ENCODE measurements around the gene DTHD1.

Gene DTHD1

GRCh38 chr4:36249610-36250009, 31.8 kb upstream of the DTHD1 start:
- Histone ChIP-seq H3K4me1 (ENCODE audit: control insufficient read depth, insufficient read depth, low read length) (no peaks in the 10 kb centered on the region), H3K9me3 (ENCODE audit: control insufficient read depth, low read length) (no peaks in the 10 kb centered on the region), H3K27me3 (replicated peaks; ENCODE audit: control insufficient read depth, insufficient read depth, low read length) (peaks cover 14% of the 10 kb centered on the region), H3K4me3 (ENCODE audit: low read length) (no peak overlapping the region), H3K9ac (ENCODE audit: low read length) (no peak overlapping the region), H3K36me3 (ENCODE audit: control insufficient read depth, insufficient read depth, low read length, severe bottlenecking) (no peaks in the 10 kb centered on the region)
- DNase-seq (ENCODE audit: low read depth) = no peak

DNA sequence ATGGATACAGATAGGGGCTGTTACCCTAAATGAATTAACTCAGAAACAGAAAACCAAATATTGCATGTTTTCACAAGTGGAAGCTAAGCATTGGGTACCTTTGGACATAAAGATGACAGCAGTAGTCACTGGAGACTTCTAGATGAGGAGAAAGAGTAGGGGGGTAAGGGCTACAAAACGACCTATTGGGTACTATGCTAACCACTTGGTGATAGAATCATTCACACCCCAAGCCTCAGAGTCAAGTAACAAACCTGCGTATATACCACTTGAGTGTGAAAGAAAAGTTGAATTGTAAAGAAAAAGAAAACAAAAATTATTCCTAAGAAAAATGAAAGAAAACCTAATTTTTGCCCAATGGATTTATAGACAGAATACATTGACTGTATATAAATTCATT, 29.4 kb upstream of the DTHD1 start:
- no peak overlapping the region for H3K9ac ChIP-seq (ENCODE audit: low read length)
- H3K27me3 ChIP-seq (replicated peaks; ENCODE audit: control insufficient read depth, insufficient read depth, low read length) = no peaks in the 10 kb centered on the region
- H3K9me3 ChIP-seq (ENCODE audit: control insufficient read depth, low read length) = no peaks in the 10 kb centered on the region
- DNase-seq (ENCODE audit: low read depth) = no peak
- no peaks in the 10 kb centered on the region for H3K36me3 ChIP-seq (ENCODE audit: control insufficient read depth, insufficient read depth, low read length, severe bottlenecking)
- no peak overlapping the region for H3K4me3 ChIP-seq (ENCODE audit: low read length)
- no peaks in the 10 kb centered on the region for H3K4me1 ChIP-seq (ENCODE audit: control insufficient read depth, insufficient read depth, low read length)

DNA sequence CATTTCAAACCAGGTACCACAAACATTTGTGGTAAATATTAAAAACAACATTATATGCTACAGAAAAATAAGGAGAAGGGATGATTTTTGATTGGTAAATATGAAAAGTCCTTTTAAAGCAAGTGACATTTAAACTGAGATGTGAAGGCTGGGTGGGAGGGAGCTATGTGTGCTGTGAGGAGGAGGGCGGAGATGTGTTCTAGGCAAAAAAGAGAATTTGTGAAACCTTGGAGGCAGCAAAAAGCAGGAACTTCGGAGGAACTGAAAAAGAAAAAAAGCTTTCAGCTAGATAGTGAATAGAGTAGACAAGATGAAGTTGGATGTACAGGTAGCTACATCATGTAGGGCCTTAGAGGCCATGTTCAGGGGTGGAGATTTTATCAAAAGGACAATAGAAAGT, 27.0 kb upstream of the DTHD1 start:
- H3K9me3 ChIP-seq (ENCODE audit: control insufficient read depth, low read length) = no peaks in the 10 kb centered on the region
- H3K9ac ChIP-seq (ENCODE audit: low read length) = no peak overlapping the region
- H3K4me1 ChIP-seq (ENCODE audit: control insufficient read depth, insufficient read depth, low read length) = no peaks in the 10 kb centered on the region
- H3K36me3 ChIP-seq (ENCODE audit: control insufficient read depth, insufficient read depth, low read length, severe bottlenecking) = no peaks in the 10 kb centered on the region
- no peaks in the 10 kb centered on the region for H3K27me3 ChIP-seq (replicated peaks; ENCODE audit: control insufficient read depth, insufficient read depth, low read length)
- H3K4me3 ChIP-seq (ENCODE audit: low read length) = no peak overlapping the region
- no peak for DNase-seq (ENCODE audit: low read depth)

GRCh38 chr4:36255577-36255976, 25.8 kb upstream of the DTHD1 start:
- no peaks in the 10 kb centered on the region for H3K27me3 ChIP-seq (replicated peaks; ENCODE audit: control insufficient read depth, insufficient read depth, low read length)
- DNase-seq (ENCODE audit: low read depth) = no peak
- no peaks in the 10 kb centered on the region for H3K9me3 ChIP-seq (ENCODE audit: control insufficient read depth, low read length)
- no peaks in the 10 kb centered on the region for H3K4me1 ChIP-seq (ENCODE audit: control insufficient read depth, insufficient read depth, low read length)
- no peak overlapping the region for H3K9ac ChIP-seq (ENCODE audit: low read length)
- H3K36me3 ChIP-seq (ENCODE audit: control insufficient read depth, insufficient read depth, low read length, severe bottlenecking) = no peaks in the 10 kb centered on the region
- no peak overlapping the region for H3K4me3 ChIP-seq (ENCODE audit: low read length)

GRCh38 chr4:36256398-36256891, 25.0 kb upstream of the DTHD1 start:
- H3K27me3 ChIP-seq (replicated peaks; ENCODE audit: control insufficient read depth, insufficient read depth, low read length) = no peaks in the 10 kb centered on the region
- no peaks in the 10 kb centered on the region for H3K4me1 ChIP-seq (ENCODE audit: control insufficient read depth, insufficient read depth, low read length)
- no peak overlapping the region for H3K4me3 ChIP-seq (ENCODE audit: low read length)
- no peak overlapping the region for H3K9ac ChIP-seq (ENCODE audit: low read length)
- no peaks in the 10 kb centered on the region for H3K9me3 ChIP-seq (ENCODE audit: control insufficient read depth, low read length)
- no peaks in the 10 kb centered on the region for H3K36me3 ChIP-seq (ENCODE audit: control insufficient read depth, insufficient read depth, low read length, severe bottlenecking)
- no peak for DNase-seq (ENCODE audit: low read depth)

DNA sequence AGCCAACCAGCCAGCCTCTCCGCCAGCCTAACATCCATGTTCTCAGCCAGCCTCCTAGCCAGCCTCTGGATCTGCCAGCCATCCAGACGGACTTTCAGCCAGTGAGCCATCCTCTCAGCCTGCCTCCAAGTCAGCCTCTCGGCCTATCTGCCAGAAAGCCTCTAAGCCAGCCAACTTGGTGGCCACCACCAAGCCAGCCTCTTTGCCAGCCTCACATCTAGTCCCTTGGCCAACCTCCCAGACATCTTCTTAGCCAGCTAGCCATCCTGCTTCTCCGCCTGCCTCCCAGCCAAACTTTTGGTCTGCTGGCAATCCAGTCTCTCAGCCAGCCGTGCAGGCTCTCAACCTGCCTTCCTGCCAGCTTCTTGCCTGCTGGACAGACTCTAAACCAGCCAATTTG, 20.7 kb upstream of the DTHD1 start:
- Histone ChIP-seq H3K4me3 (ENCODE audit: low read length) (no peak overlapping the region), H3K4me1 (ENCODE audit: control insufficient read depth, insufficient read depth, low read length) (no peaks in the 10 kb centered on the region), H3K9me3 (ENCODE audit: control insufficient read depth, low read length) (no peaks in the 10 kb centered on the region), H3K9ac (ENCODE audit: low read length) (no peak overlapping the region), H3K27me3 (replicated peaks; ENCODE audit: control insufficient read depth, insufficient read depth, low read length) (no peaks in the 10 kb centered on the region), H3K36me3 (ENCODE audit: control insufficient read depth, insufficient read depth, low read length, severe bottlenecking) (no peaks in the 10 kb centered on the region)
- no peak for DNase-seq (ENCODE audit: low read depth)

DNA sequence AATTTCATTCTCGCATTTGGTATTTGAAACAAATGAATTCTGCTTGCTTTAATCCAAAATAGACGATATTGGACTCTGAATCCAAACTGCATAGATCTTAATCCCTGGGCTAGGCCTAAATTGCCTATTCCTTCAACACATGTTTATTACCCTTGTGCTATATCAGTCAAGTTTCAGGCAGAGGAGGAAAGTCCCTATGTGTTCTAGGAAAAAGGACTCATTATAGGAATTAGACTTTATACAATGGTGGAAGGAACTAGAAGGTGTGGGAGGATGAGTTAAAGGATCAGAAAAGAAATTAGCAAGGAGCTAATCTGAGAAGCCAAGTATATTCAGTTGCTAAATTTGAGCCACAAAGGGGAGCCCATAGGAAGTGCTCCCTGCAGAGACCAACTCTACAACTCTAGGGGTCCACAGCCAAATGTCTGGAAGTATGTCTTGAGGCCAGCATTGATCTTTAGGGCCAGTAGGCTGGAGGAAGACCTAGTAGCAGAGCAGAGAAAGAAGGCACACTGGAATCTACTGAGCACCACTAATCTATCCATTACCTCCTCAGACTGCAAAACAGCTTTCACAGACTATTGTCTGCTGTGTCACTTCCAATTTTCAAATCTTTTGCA, 17.1 kb upstream of the DTHD1 start:
- Histone ChIP-seq H3K36me3 (ENCODE audit: control insufficient read depth, insufficient read depth, low read length, severe bottlenecking) (no peaks in the 10 kb centered on the region), H3K27me3 (replicated peaks; ENCODE audit: control insufficient read depth, insufficient read depth, low read length) (no peaks in the 10 kb centered on the region), H3K4me3 (ENCODE audit: low read length) (no peak overlapping the region), H3K4me1 (ENCODE audit: control insufficient read depth, insufficient read depth, low read length) (no peaks in the 10 kb centered on the region), H3K9ac (ENCODE audit: low read length) (no peak overlapping the region), H3K9me3 (ENCODE audit: control insufficient read depth, low read length) (no peaks in the 10 kb centered on the region)
- DNase-seq (ENCODE audit: low read depth) = no peak

DNA sequence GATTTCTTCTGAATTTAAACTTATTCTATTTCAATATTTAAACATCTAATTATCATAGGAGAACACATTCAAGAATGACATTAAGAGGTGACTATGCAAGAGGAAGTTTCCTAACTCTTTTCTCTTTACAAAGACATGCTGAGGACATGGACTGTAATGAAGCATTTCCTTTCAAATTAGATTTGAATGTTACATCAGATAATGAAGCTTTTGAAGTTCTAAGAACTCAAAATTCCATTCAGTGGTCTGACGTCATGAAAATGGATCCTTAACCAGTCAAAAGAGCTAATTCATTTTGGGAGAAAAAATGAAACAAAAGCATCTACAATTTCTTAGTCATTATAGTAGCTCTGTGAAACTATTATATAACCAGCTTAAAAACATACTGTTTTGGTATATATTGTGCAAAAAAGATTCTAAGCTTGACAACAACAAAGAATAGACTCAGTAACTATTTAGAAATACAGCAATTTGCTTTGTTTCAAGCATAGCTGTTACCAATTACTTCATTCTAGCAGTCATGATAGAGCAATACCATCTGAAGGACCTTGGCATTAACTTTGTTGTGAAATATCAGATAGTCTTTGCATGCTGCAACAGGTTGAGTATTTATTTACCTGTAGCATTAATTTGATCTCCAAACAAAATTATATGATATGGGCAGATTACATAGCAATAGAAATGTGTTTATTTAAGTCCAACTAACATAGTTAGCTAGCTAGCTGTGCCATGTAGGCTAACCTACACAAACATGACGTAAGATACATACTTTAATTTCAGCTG, 13.7 kb upstream of the DTHD1 start:
- Histone ChIP-seq H3K4me3 (ENCODE audit: low read length) (no peak overlapping the region), H3K9me3 (ENCODE audit: control insufficient read depth, low read length) (no peaks in the 10 kb centered on the region), H3K36me3 (ENCODE audit: control insufficient read depth, insufficient read depth, low read length, severe bottlenecking) (no peaks in the 10 kb centered on the region), H3K9ac (ENCODE audit: low read length) (no peak overlapping the region), H3K27me3 (replicated peaks; ENCODE audit: control insufficient read depth, insufficient read depth, low read length) (no peaks in the 10 kb centered on the region), H3K4me1 (ENCODE audit: control insufficient read depth, insufficient read depth, low read length) (no peaks in the 10 kb centered on the region)
- DNase-seq (ENCODE audit: low read depth) = no peak

DNA sequence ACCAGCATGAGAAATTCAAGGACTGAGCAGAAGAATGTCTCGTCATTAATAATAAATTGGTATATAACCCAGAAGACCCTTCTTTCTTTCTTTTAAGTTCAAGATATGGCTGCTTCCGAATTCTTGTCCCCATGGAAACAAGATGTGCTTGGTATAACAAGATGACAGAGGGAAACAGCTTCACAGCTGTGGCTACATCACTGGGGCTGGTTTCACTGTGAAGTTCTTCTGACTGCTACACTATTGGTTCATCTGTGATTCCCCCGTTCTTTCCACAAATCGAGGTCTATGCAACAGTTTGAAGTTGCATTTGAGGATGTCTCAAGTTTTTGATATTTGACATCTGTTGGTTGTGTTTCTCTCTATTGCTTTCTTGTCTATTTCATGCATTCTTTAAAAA, 12.3 kb upstream of the DTHD1 start:
- Histone ChIP-seq H3K9ac (ENCODE audit: low read length) (no peak overlapping the region), H3K4me1 (ENCODE audit: control insufficient read depth, insufficient read depth, low read length) (no peaks in the 10 kb centered on the region), H3K27me3 (replicated peaks; ENCODE audit: control insufficient read depth, insufficient read depth, low read length) (no peaks in the 10 kb centered on the region), H3K9me3 (ENCODE audit: control insufficient read depth, low read length) (no peaks in the 10 kb centered on the region), H3K4me3 (ENCODE audit: low read length) (no peak overlapping the region), H3K36me3 (ENCODE audit: control insufficient read depth, insufficient read depth, low read length, severe bottlenecking) (no peaks in the 10 kb centered on the region)
- no peak for DNase-seq (ENCODE audit: low read depth)

- DNase-seq (ENCODE audit: low read depth) = no peak
- Histone ChIP-seq H3K9me3 (ENCODE audit: control insufficient read depth, low read length) (no peaks in the 10 kb centered on the region), H3K27me3 (replicated peaks; ENCODE audit: control insufficient read depth, insufficient read depth, low read length) (no peaks in the 10 kb centered on the region)
These were observed 11.8 kb upstream of the DTHD1 start for GRCh38 chr4:36269533-36270173.

DNA sequence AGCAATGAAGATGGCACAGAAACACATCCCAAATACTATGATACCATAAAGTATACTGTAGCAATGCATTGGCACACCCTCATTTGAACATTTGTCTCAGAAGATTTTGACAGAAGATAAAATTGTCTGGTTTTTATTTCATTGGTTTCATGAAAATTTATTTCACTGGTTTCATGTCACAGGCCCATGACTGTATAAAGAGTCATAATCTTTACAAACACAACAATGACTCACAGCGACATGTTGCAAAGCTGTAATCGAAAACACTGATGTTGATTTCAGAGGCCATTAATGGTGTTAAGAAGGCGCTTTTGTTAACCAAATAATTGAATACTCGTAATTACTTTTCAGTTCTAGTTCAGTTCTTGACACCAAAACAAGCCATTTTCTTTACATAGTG, 8.1 kb upstream of the DTHD1 start:
- no peaks in the 10 kb centered on the region for H3K27me3 ChIP-seq (replicated peaks; ENCODE audit: control insufficient read depth, insufficient read depth, low read length)
- H3K4me3 ChIP-seq (ENCODE audit: low read length) = no peak overlapping the region
- H3K4me1 ChIP-seq (ENCODE audit: control insufficient read depth, insufficient read depth, low read length) = no peaks in the 10 kb centered on the region
- no peak for DNase-seq (ENCODE audit: low read depth)
- no peaks in the 10 kb centered on the region for H3K36me3 ChIP-seq (ENCODE audit: control insufficient read depth, insufficient read depth, low read length, severe bottlenecking)
- no peaks in the 10 kb centered on the region for H3K9me3 ChIP-seq (ENCODE audit: control insufficient read depth, low read length)
- H3K9ac ChIP-seq (ENCODE audit: low read length) = no peak overlapping the region

More at GRCh38 chr4:36269533-36270173, 11.8 kb upstream of the DTHD1 start:
- no peaks in the 10 kb centered on the region for H3K4me1 ChIP-seq (ENCODE audit: control insufficient read depth, insufficient read depth, low read length)
- no peak overlapping the region for H3K4me3 ChIP-seq (ENCODE audit: low read length)
- no peaks in the 10 kb centered on the region for H3K36me3 ChIP-seq (ENCODE audit: control insufficient read depth, insufficient read depth, low read length, severe bottlenecking)
- H3K9ac ChIP-seq (ENCODE audit: low read length) = no peak overlapping the region
